H9 (cell line): Measurements from ENCODE around the gene ARMC9. TPM values are rescaled to one million over a fixed set of nuclear protein-coding genes. Genes with fewer than 3 reads are reported as not detected.

ENCODE experiments used
- DNase-seq: peaks from one replicate; pipeline ENCODE4 v3.0.0-alpha.2; 2017
- H2AFZ ChIP-seq: one replicate; pipeline ENCODE4 v1.6.1; 2013; ENCODE audit warnings: mild to moderate bottlenecking, low read length, control low read depth, moderate library complexity
- H2AK5ac ChIP-seq: 2 replicates; pipeline ENCODE4 v1.6.1; 2013; ENCODE audit warnings: low read length, control low read depth, mixed read lengths; ENCODE audit not compliant: insufficient read length
- H2BK120ac ChIP-seq: one replicate; pipeline ENCODE4 v1.6.1; 2013; ENCODE audit warnings: low read depth, mild to moderate bottlenecking, low read length, control low read depth, inconsistent platforms; ENCODE audit not compliant: poor library complexity, severe bottlenecking
- H2BK12ac ChIP-seq: 2 replicates; pipeline ENCODE4 v1.6.1; 2013; ENCODE audit warnings: low read length, control low read depth, mixed read lengths, low read depth; ENCODE audit not compliant: insufficient read length
- H2BK15ac ChIP-seq: 2 replicates; pipeline ENCODE4 v1.6.1; 2013; ENCODE audit warnings: low read depth, low read length, control low read depth
- H2BK20ac ChIP-seq: one replicate; pipeline ENCODE4 v1.6.1; 2013; ENCODE audit warnings: low read depth, mild to moderate bottlenecking, low read length, control low read depth, inconsistent platforms; ENCODE audit not compliant: poor library complexity, severe bottlenecking
- H2BK5ac ChIP-seq: 2 replicates; pipeline ENCODE4 v1.6.1; 2013; ENCODE audit warnings: low read length, control low read depth, mixed read lengths; ENCODE audit not compliant: insufficient read length
- H3K14ac ChIP-seq: 2 replicates; pipeline ENCODE4 v1.6.1; 2013; ENCODE audit warnings: low read length, control low read depth; ENCODE audit not compliant: insufficient read depth
- H3K18ac ChIP-seq: 2 replicates; pipeline ENCODE4 v1.6.1; 2013; ENCODE audit warnings: low read depth, mild to moderate bottlenecking, mixed read lengths, low read length, control low read depth; ENCODE audit not compliant: insufficient read length
- H3K23ac ChIP-seq: 2 replicates; pipeline ENCODE4 v1.6.1; 2013; ENCODE audit warnings: low read length, control low read depth, mixed read lengths, low read depth; ENCODE audit not compliant: insufficient read length
- H3K23me2 ChIP-seq: 2 replicates; pipeline ENCODE4 v1.6.1; 2013; ENCODE audit warnings: low read depth, mild to moderate bottlenecking, mixed read lengths, low read length, control low read depth; ENCODE audit not compliant: insufficient read length, poor library complexity, severe bottlenecking
- H3K27ac ChIP-seq: 2 replicates; pipeline ENCODE4 v1.5.1; 2013; ENCODE audit warnings: low read length, control low read depth, mixed read lengths, low read depth; ENCODE audit not compliant: insufficient read length
- H3K27me3 ChIP-seq: 2 replicates; pipeline ENCODE4 v1.6.1; 2013; ENCODE audit warnings: low read length, control low read depth, inconsistent platforms; ENCODE audit not compliant: insufficient read depth
- H3K4ac ChIP-seq: 2 replicates; pipeline ENCODE4 v1.6.1; 2013; ENCODE audit warnings: low read depth, mild to moderate bottlenecking, control low read depth, inconsistent platforms, low read length, moderate library complexity
- H3K4me1 ChIP-seq: 2 replicates; pipeline ENCODE4 v1.6.1; 2013; ENCODE audit warnings: low read length, control low read depth, inconsistent platforms; ENCODE audit not compliant: insufficient read depth
- H3K4me2 ChIP-seq: 2 replicates; pipeline ENCODE4 v1.6.1; 2013; ENCODE audit warnings: low read length, control low read depth, mixed read lengths; ENCODE audit not compliant: insufficient read length, insufficient read depth
- H3K56ac ChIP-seq: 2 replicates; pipeline ENCODE4 v1.6.1; 2013; ENCODE audit warnings: low read depth, mild to moderate bottlenecking, mixed read lengths, low read length, control low read depth; ENCODE audit not compliant: insufficient read length
- H3K79me1 ChIP-seq: 2 replicates; pipeline ENCODE4 v1.6.1; 2013; ENCODE audit warnings: low read depth, mild to moderate bottlenecking, moderate library complexity, low read length, control low read depth, inconsistent platforms; ENCODE audit not compliant: insufficient read depth, poor library complexity, severe bottlenecking
- H3K79me2 ChIP-seq: 2 replicates; pipeline ENCODE4 v1.6.1; 2013; ENCODE audit warnings: low read length, control low read depth, inconsistent platforms; ENCODE audit not compliant: insufficient read depth
- H3K9ac ChIP-seq: 2 replicates; pipeline ENCODE4 v1.6.1; 2013; ENCODE audit warnings: low read length, control low read depth, mixed read lengths; ENCODE audit not compliant: insufficient read length; ENCODE audit errors: extremely low read depth
- H3K9me3 ChIP-seq: one replicate; pipeline ENCODE4 v1.6.1; 2013; ENCODE audit warnings: low read depth, low read length, inconsistent platforms; ENCODE audit not compliant: control insufficient read depth
- H3T11ph ChIP-seq: one replicate; pipeline ENCODE4 v1.6.1; 2013; ENCODE audit warnings: mild to moderate bottlenecking, low read length, control low read depth, inconsistent platforms
- H4K20me1 ChIP-seq: one replicate; pipeline ENCODE4 v1.6.1; 2013; ENCODE audit not compliant: control insufficient read depth, insufficient read length, insufficient read depth
- H4K5ac ChIP-seq: 2 replicates; pipeline ENCODE4 v1.6.1; 2013; ENCODE audit warnings: low read depth, mild to moderate bottlenecking, mixed read lengths, low read length, control low read depth; ENCODE audit not compliant: insufficient read length
- H4K8ac ChIP-seq: replicated peaks from 2 replicates; pipeline ENCODE4 v1.6.1; 2013; ENCODE audit warnings: low read length, control low read depth, mixed read lengths, low read depth; ENCODE audit not compliant: insufficient read length
- H4K91ac ChIP-seq: 2 replicates; pipeline ENCODE4 v1.6.1; 2013; ENCODE audit warnings: low read depth, mild to moderate bottlenecking, moderate library complexity, mixed read lengths, low read length, control low read depth; ENCODE audit not compliant: insufficient read length
- H3K27ac Mint-ChIP-seq, 3 experiments: 2 replicates in 2 of 3; 3 replicates in 1 of 3; pipeline ENCODE4 v1.8.0; 2020 to 2021; ENCODE audit warnings: mixed read lengths in 3 of 3, mild to moderate bottlenecking in 1 of 3, moderate library complexity in 1 of 3
- H3K27me3 Mint-ChIP-seq: 2 replicates; pipeline ENCODE4 v1.8.0; 2021; ENCODE audit warnings: low read depth, mild to moderate bottlenecking, moderate library complexity, mixed read lengths
- H3K36me3 Mint-ChIP-seq, 3 experiments: 2 replicates in 2 of 3; 3 replicates in 1 of 3; pipeline ENCODE4 v1.8.0; 2020 to 2021; ENCODE audit warnings: low read depth in 3 of 3, mixed read lengths in 3 of 3; ENCODE audit not compliant: insufficient read depth in 1 of 3
- H3K4me1 Mint-ChIP-seq, 2 experiments: 2 replicates each; pipeline ENCODE4 v1.8.0; 2020; ENCODE audit warnings: mixed read lengths in 2 of 2
- H3K4me3 Mint-ChIP-seq, 2 experiments: 2 replicates in 1 of 2; 3 replicates in 1 of 2; pipeline ENCODE4 v1.8.0; 2020 to 2021; ENCODE audit warnings: mild to moderate bottlenecking in 2 of 2, mixed read lengths in 2 of 2, moderate library complexity in 1 of 2
- H3K9me3 Mint-ChIP-seq, 2 experiments: 2 replicates in 1 of 2; 3 replicates in 1 of 2; pipeline ENCODE4 v1.8.0; 2020; ENCODE audit warnings: mild to moderate bottlenecking in 2 of 2, mixed read lengths in 2 of 2, moderate library complexity in 1 of 2
- WGBS: extraction: QIAGEN DNeasy Blood & Tissue Kit; methylation state at CpG from one replicate; pipeline ENCODE4 v1.1.7; 2013; ENCODE audit warnings: missing lambda C conversion rate, low lambda C conversion rate, mixed read lengths; ENCODE audit not compliant: insufficient read length; ENCODE audit errors: extremely low coverage; 5-methylcytosine and 5-hydroxymethylcytosine counted together
- total RNA-seq: library from RNA; stranded (reverse); gene quantifications from 2 replicates; pipeline ENCODE4 v1.2.1, GENCODE V29; 2021
- TF ChIP-seq, protein P1 (sequence below): fragments of 200-600 bp; sonication (generic); conservative IDR thresholded peaks from 3 replicates; pipeline ENCODE4 v1.8.0; 2021; ENCODE audit warnings: antibody characterized with exemption, mild to moderate bottlenecking

Gene ARMC9
- total RNA-seq, 1 experiment from 2014 or later = 37.6 TPM

DNA sequence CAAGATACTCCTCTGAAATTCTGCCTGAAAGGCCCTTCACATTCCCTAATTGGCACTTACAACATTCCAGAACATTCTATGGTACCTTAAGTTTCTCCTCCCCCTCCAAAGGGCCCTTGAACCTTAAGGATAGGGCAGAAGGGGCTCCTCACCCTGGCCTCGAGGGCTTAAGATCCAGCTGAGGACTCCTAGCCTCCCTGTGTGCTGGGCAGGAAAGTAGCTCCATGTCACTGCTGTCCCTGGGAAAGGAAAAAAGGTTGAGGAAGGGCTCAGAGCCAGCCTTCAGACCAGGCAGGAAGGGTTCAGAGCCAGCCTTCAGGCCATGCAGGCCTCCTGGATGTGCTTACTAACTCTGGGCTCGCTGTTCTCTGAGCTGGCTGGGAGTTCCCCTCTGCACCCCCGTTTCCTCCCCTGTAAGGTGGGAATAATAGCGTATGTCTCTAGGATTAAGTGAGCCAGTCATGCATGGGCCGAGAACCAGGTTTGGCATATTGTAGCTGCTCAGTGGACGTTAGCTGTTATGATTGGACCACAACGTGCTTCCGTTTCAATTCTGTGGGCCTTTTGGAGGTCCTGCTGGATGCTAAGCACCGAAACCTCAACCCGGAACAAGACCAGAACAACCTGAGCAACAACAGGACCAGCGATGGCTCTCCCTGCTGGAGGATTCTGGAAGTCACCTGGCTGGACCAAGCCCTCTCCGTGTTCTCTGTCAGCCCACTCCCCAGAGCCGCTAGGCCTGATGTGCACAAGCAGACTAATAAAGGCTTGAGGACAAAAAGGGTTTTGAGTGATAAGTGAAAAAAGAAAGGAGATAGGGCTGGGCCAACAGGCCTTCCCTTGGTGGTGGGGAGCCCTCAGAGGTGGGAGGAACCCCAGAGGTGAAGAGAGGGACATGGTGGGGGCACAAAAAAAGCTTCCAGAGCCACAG is 196.0 kb downstream of the ARMC9 start:
- no CpG with 5 or more reads among the region's 13 CpGs for WGBS
- no peak overlapping the region for H3K27ac ChIP-seq

More for the DNA sequence above, 196.0 kb downstream of the ARMC9 start:
- Histone ChIP-seq H2BK120ac (no peak overlapping the region), H2BK5ac (no peak overlapping the region), H3K4me1 (no peaks in the 10 kb centered on the region; the same call in 1 of the 2 replicates), H2BK12ac (no peak overlapping the region), H3K9me3 (no peaks in the 10 kb centered on the region), H4K91ac (no peak overlapping the region), H3T11ph (no peak overlapping the region), H3K18ac (no peak overlapping the region), H3K56ac (no peak overlapping the region), H3K4me2 (peak overlapping the region; percentile 32), H3K23ac (no peak overlapping the region), H2BK15ac (no peak overlapping the region), H3K14ac (no peak overlapping the region), H2AFZ (no peak overlapping the region), H2AK5ac (no peak overlapping the region), H3K23me2 (peaks cover 9% of the 10 kb centered on the region), H3K9ac (no peak overlapping the region), H3K4ac (no peak overlapping the region), H3K27me3 (no peaks in the 10 kb centered on the region), H4K20me1 (no peaks in the 10 kb centered on the region), H3K79me1 (no peaks in the 10 kb centered on the region), H3K79me2 (no peaks in the 10 kb centered on the region; the same call in 1 of the 2 replicates), H2BK20ac (no peak overlapping the region), H4K8ac (no peak overlapping the region), H4K5ac (no peak overlapping the region)
- Mint-ChIP-seq H3K36me3 (peaks cover 8 to 15% (median 9%) of the 10 kb centered on the region in 3 experiments; a peak in 6 of 7 replicates), H3K4me1 (peaks cover 41 to 42% of the 10 kb centered on the region in 2 experiments), H3K27me3 (peaks cover 3% of the 10 kb centered on the region; the same call in 1 of the 2 replicates), H3K4me3 (peak overlapping the region; percentile 58 to 80), H3K27ac (peak overlapping the region in 1 of 3 experiments; percentile 61; a peak in 1 of 7 replicates), H3K9me3 (no peaks in the 10 kb centered on the region; a peak in 1 of 5 replicates)
- peak; percentile 83 for DNase-seq
- TF ChIP-seq, protein P1, sequence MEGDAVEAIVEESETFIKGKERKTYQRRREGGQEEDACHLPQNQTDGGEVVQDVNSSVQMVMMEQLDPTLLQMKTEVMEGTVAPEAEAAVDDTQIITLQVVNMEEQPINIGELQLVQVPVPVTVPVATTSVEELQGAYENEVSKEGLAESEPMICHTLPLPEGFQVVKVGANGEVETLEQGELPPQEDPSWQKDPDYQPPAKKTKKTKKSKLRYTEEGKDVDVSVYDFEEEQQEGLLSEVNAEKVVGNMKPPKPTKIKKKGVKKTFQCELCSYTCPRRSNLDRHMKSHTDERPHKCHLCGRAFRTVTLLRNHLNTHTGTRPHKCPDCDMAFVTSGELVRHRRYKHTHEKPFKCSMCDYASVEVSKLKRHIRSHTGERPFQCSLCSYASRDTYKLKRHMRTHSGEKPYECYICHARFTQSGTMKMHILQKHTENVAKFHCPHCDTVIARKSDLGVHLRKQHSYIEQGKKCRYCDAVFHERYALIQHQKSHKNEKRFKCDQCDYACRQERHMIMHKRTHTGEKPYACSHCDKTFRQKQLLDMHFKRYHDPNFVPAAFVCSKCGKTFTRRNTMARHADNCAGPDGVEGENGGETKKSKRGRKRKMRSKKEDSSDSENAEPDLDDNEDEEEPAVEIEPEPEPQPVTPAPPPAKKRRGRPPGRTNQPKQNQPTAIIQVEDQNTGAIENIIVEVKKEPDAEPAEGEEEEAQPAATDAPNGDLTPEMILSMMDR = peak; percentile 68
